ENCODE measurements around the gene PIK3R4.

Gene PIK3R4

GRCh38 chr3:130741946-130742610 lies 4.6 kb downstream of the PIK3R4 start:
- no peak for ATAC-seq

DNA sequence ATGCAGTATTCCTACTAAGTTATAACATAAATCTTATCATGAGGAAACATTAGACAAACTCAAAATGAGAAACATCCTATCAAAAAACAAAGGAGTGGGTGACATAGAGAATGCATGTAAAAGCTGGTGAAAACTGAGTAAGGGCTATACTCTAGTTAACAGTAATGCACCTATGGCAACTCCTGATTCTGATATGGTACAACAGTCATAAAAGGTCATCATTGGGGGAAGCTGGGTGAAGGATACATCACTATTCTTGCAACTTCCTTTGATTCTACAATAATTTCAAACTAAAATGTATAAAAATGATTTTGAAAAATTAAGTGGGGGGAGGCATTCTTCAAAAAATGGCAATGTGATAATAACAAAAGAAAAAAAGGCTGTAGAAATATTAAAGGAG lies 6.8 kb downstream of the PIK3R4 start:
- ATAC-seq: no peak

DNA sequence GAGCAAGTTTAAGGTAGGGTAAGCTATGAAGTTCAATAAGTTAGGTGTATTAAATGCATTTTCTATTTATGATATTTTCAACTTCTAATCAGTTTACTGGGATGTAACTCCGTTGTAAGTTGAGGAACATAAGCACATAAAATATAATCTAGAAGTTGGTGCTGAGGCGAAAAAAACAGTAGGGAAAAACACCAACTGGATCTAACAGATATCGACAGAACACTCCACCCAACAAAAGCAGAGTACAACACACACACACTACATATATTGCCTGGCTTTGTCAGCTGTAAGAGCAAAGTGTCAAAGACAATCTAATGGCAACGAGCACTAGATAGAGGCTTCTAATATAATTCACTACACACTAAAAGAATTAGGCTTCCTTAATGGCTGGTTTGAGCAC lies 8.4 kb downstream of the PIK3R4 start:
- ATAC-seq: no peak

GRCh38 chr3:130737622-130738021 lies 9.0 kb downstream of the PIK3R4 start:
- ATAC-seq: peak in 1 of 2 donors; percentile 30

DNA sequence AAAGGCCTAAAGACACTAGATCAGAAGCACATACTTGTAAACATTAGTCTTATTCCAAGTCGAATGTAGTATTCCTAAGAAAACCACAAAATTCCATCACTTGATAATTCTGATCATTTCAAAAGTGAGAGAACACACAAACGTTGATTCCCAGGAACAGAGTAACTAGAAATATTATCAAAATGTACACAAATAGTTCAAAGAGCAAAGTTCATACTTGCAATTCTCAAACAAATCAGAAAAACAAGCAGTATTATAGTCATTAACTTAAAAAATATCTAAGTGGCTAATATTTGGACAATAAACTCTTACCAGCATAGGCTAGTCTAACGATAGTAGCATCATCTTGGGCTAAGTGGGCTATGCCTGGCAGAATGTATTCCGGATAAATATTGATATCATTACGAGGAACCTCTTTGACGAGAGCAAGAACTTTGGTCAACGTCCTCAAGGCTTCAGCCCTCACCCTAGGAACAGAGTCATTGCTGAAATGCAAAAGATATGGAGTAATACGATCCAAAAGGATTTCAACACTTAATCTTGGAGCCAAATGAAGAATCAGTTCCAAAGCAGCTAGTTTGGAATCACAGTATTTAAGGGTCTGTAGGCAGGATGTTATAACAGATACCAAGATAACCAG lies 13.3 kb downstream of the PIK3R4 start:
- no peak for ATAC-seq

DNA sequence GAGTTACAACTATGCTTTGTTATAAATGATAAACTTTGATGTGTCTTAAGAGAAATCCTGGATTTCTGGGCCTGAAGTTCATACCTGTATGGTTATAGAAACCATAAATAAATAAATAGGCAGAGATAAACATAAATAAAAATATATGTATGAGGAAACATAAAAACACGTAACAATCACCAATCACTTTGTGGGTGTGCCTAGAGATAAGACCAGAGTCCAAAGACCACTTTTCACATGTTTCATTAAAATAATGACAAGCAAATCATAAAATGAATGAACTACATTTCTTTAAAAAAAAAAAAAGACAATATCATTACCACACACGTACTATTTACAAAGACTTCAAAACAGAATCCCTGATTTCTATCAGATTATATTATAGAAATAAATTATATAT lies 14.1 kb downstream of the PIK3R4 start:
- ATAC-seq: no peak

GRCh38 chr3:130731817-130732216 lies 14.8 kb downstream of the PIK3R4 start:
- no peak for ATAC-seq

GRCh38 chr3:130729154-130729553 lies 17.5 kb downstream of the PIK3R4 start:
- ATAC-seq: no peak

GRCh38 chr3:130728037-130728436 lies 18.6 kb downstream of the PIK3R4 start:
- ATAC-seq: no peak

DNA sequence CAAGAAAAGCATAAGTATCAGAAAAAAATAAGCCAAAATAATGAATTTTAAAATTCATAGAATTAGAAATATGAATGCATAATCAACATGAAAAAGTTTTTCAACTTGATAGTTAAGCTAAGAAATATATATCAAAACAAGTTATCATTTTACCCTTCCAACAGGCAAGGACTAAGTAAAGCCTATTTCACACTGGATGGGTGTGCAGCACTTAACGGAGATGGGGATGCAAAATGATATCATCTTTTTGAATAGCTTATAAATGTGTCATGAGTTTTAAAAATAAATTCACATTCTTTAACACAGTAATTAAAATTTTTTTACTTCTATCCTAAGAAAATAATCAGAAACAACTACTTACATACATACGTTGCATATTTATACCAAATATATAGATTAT lies 20.9 kb downstream of the PIK3R4 start:
- no peak for ATAC-seq

DNA sequence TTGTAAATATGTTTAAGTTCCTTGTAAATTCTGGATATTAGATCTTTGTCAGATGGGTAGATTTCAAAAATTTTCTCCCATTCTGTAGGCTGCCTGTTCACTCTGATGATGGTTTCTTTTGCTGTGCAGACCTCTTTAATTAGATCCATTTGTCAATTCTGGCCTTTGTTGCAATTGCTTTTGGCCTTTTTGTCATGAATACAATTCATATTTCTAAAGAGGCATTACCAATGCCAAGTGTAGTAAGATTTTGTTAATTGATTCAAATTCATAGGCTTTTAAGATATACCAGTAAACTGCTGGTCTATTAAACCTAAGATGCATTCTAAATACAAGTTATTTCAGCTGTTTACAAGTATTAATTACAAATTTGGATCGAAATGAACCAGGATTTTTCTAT lies 31.0 kb downstream of the PIK3R4 start:
- no peak for ATAC-seq

DNA sequence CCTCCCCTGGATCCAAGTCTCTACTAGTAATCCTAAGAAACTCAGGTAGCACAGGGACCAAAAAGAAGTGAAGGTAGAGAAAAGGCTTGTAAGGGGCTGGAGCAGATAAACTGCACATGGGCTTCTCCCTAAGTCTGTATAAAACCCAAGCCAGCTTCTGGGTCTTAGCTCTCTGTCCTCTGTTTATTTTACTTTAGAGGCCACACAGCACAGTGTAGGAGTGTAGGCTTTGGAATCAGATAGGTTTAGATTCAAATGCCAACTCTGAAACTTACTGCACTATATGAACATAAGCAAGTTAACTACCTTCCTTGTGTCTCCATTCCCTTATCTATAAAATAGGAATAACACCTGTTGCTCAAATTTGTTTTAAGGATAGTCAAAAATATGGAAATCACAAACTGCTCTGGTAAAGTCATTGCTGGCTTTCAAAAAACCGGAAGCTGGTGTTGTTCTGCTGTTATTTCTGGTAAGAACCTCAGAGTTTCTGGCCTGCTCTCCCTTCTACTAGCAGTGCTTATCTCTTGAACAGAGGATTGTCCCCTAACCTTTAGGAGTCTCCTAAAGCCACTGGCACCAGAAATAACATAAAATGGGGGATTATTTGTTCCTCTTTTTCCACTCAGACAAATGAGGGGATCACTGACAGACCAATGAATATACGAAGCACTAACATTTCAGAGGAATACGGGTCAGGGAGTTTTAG lies 33.8 kb downstream of the PIK3R4 start:
- no peak for ATAC-seq

DNA sequence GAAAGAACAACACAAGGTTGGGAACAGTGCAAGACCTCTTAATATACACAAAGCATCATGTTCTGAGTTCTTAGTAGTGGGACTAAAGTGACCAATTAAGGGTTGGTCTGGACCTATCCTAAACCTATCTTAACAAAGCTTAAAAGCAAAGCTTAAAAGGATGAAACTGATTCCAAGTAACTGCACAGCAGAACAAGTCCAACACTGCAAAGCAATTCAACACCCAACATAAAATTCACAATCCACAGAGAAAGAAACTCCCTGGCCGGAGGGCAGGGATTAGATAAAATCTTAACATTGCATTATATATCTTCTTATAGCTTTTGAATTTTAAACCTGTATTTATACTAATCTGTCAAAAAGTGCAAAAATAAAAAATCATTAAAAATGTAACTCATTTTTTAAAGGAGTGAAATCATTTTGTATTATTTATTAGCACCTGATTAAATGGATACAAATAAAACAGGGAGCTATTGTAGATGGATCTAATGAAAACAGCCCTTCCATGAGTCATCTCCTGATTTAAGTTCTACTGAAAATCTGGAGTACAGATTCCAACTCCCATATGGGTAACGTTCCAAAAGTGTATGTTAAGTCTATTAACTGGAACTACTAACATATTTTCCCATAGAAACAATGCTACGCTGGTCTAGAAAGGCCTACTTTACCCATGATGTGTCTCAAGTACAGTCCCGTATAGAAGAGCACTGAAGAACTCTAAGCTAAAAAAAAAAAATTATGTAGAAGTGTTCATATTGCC lies 34.9 kb downstream of the PIK3R4 start:
- ATAC-seq: no peak

DNA sequence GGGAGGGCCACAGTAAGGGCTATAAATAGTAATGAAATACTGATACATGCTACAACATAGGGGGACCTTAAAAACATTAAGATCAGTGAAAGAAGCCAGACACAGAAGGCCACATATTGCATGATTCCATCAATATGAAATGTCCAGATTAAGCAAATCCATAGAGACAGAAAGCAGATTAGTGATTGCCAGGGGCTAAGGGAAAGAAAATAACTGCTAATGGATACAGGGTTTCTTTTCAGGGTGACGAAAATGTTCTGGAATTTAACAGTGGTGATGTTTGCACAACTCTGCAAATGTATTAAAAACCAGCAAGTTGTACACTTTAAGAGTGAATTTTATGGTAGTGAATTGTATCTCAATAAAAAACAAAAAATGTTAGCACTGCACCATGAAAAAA lies 37.0 kb downstream of the PIK3R4 start:
- no peak for ATAC-seq

GRCh38 chr3:130707902-130708601 lies 38.6 kb downstream of the PIK3R4 start:
- ATAC-seq: no peak

DNA sequence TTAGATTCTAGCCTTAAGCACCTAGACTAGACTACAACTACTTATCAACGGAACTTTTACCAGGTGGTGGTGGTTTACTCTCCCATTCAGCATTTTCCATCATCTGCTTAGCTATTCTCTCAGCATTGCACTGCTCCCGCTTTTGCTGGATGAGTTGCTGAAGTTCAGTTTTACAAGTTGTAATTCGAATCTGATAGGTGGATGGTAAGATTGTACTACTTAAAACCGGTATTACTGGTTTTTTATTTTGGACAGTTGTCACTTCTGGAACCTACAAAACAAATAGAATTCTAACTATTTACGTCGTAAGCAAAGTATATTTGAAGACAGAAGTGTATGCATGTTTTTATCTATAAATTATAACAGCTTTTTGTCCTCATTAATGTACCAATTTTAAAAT lies 41.1 kb downstream of the PIK3R4 start:
- ATAC-seq: no peak

DNA sequence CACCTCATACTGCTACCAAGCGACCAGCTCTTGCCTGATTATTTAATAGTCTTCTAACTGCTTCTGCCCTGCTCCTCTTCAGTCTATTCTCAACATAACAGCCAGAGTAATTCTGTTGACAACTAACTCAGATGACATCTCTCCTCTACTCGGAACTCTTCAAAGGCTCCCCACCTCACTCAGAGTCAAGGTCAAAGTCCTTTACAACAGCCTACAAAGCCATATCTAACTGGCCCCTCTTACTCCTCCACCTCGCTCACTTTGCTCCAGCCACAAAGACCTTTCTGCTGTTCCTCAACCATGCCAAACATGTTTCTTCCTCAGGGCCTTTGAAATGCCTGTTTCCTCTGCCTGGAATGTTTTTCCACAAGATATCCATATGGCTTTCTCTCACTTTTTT lies 43.6 kb downstream of the PIK3R4 start:
- ATAC-seq: no peak

GRCh38 chr3:130700541-130700940 lies 46.1 kb downstream of the PIK3R4 start:
- no peak for ATAC-seq

GRCh38 chr3:130699765-130700164 lies 46.9 kb downstream of the PIK3R4 start:
- no peak for ATAC-seq

GRCh38 chr3:130693314-130693713 lies 53.3 kb downstream of the PIK3R4 start:
- ATAC-seq: no peak

- peak; percentile 21 to 65 for ATAC-seq
These were observed 54.2 kb downstream of the PIK3R4 start for GRCh38 chr3:130692455-130692854.

DNA sequence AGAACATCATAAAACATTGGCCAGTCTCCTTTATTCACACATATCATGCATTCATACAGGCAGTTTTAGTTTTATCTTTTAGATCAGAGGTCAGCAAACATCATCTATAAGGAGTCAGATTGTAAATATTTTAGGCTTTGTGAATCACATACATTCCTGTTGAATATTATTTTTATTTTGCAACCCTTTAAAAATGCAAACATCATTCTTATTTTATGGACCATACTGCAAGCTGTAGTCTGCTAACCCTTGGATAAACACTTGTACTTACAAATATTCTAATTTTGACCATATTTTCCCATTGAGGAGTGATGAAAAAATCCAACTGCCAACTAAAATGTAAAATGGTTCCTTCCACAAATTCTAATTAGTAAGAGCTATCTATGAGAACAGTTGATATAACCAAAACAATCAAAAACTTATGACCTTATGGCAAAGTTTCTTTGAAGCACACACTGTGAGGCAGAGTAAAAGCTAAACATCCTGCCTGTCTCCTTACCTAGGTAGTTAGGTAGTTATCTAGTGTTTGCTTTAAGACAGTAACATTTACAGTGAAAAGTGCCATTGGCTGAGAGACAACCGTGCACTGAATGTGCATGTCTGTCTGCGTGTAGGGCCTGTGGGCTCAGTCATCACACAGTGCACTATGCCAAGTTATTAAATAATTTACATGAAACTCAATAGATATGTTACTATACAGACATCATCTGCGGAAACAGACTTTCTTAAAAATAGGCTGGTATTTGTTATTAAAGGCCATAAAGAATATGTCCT lies 57.7 kb downstream of the PIK3R4 start:
- no peak for ATAC-seq

Measured in activated CD4-positive, CD25-positive, alpha-beta regulatory T cell treated with anti-CD3 and anti-CD28 coated beads, Interleukin-2, amount 50 U/mL, for 24 hours (primary cell).